CD4-positive, alpha-beta T cell treated with Interleukin-4 for 4 hours (primary cell): Measurements from ENCODE around the gene RELN.
"Not testable (repeated sequence)": the region's sequence is repeated elsewhere in the genome, so short reads cannot be mapped to it uniquely, and the experiment has no call there.

Source experiments
- DNase-seq: peaks from one replicate; pipeline ENCODE4 v3.0.0-alpha.2; 2020

Gene RELN

DNA sequence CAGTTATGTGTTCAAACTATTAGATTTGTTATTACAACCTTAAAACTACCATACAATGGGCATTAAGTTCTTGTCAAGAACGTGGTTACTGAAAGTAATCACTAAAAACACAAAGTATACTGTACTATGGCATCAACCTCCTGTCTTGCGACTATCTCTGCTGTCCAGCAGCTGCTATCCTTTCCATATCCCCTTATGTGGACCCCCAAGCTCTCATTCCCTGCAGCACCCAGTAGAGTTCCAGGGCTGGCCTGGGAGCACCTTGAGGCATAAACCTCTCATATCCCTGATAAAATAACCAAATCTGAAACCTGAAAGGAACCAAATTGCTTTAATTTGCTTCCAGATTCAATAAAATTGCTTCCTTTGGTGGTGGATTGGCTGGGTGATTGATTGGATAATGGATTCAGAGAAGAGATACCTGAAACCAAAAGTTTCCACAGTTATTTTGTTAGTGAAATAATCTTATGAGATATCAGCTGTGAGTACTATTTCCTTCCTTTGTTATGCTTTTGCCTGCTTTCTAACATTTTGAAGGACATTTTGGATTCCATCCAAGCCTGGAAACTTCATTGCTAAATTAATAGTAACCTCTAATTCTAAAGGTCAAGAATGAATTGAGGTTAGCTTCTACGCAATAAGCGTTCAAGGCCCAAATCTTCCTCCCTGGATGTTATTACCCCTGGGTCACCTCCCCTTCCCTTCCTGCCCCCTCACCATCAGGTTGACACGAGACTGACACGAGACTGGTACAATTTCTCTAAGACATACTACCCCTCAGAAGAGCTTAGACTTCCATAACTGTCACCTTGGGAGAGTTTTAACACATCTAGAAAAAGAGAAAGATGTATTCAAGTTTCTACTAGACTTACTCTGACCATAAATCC lies 48.8 kb downstream of the RELN start:
- no peak for DNase-seq

DNA sequence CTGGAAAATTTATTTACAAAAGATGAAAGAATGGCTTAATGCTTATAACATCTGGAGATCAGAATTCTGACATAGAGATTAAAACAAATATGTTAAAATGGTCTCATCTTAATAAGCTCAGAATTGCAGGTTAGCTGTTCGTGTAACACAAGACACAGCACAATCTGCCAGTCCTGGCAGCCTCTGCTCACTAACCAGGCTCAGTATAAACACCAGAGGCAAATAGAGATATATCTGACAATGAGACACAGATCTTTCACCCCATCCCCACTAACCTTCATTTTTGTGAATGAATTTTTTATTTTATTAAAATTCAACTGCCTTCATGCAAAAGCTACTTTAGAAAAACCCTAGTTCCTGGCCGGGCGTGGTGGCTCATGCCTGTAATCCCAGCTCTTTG lies 51.8 kb downstream of the RELN start:
- no peak for DNase-seq

DNA sequence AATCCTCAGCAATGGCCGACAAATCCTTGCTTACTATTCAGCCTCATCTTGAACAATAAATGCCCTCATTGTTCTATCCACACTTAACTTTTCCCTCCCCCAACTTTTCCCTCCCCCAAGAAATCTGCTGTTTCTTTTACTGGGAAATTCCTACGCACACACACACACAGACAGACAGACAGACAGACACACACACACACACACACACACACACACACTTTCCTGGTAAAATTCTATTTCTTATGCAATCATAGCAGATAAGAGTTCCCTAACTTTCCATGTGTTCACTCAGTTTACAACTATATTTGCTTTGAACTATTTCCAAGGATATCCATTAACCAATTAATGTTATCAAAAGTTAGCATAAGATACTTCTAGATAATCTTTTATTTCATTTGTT lies 52.9 kb downstream of the RELN start:
- DNase-seq: no peak

DNA sequence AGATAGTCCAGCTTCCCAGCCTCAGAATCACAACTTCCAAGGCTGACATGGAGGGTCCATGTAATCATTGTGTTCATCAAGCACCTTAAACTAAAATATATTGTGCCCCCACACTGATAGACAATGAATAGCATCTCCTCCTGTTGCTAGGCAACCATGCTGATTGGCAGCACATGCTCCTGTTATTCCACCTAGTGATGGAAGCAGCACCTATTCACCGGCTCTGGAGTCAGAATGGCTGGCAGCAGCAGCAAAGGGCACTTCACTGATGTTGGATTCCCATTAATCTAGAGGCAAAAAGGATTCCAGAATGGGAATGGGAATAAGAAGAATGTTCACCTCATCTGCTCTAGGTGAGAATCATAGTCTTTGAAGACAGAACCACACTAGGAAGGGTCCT lies 55.0 kb downstream of the RELN start:
- DNase-seq: no peak

DNA sequence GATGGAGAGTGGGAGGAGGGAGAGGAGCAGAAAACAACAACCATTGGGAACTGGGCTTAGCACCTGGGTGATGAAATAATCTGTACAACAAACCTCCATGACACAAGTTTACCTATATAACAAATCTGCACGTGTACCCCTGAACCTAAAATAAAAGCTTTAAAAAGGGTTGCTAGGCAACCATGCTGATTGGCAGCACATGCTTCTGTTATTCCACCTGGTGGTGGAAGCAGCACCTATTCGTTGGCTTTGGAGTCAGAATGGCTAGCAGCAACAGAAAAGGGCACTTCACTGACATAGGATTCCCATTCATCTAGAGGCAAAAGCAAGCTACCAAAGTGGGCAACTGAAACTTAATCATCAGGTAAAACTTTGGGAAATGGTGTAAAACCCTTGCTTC lies 57.1 kb downstream of the RELN start:
- no peak for DNase-seq

DNA sequence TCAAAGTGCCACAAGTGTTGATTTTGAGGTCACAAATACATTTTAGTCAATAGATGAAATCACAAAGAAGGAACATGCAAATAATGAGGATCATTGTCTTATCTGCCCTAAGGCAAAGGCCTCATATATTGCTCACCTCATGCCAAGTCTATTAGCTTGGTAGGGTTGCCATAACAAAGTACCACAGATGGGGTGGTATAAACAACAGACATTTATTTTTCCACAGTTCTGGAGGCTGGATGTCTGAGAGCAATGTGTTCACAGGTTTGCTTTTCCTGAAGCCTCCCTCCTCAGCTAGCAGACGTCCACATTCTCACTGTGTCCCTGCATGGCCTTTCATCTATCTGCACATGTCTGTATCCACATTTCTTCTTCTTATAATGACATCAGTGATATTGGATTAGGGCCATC lies 59.6 kb downstream of the RELN start:
- no peak for DNase-seq

DNA sequence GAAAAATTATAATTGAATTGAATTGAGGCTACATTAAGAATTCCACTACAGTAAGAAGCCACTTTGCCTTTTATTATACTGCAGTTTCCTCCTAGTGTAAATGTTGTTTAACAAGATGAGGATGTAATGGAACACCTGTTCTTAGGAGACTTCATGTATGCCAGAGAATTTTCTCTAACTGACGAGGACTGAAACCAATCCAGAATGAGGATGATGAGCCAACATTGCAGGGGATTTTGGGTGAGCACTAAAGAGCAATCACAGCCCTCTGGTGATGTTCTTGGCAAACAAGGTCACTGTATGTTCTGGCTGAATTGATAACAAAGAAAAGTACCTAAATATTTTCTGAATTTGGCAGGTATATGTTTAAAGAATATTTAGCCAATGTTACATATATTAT lies 60.9 kb downstream of the RELN start:
- no peak for DNase-seq

DNA sequence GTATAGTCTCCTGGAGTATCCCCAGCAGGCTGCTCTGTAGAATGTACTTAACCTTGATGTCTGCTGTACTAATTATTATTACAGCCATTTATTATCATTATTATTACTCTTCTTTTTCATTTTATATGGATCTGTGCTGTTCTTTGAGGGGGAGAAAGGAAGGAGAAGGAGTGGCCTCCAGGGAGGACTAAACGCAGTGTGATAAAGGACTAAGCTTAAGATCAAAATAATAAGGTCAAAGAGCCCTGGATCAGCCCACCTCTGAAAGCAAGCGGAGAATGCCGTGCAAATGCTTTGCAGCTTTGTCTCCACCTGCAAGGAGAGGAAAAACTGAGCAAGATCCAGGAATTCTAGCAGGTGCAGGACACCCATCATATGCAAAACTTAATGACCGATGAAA lies 65.3 kb downstream of the RELN start:
- DNase-seq: no peak

DNA sequence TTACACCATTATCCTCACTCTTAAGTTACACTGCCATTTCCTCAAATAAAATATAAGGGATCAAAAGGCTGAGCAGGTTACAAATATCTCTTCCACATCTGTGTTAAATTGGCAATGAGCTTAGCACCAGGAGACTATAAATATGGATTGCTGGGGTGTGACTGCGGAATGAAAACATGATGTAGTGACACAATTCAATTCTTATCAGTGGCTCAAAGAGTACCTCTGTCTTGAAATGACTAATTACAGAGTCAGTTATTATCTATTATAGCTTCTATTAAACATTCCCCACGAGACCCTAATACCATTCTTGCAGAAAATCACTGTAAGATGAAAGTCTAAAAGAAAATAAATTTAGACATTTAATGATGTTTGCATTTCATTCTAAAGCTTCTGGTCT lies 67.1 kb downstream of the RELN start:
- DNase-seq: no peak

DNA sequence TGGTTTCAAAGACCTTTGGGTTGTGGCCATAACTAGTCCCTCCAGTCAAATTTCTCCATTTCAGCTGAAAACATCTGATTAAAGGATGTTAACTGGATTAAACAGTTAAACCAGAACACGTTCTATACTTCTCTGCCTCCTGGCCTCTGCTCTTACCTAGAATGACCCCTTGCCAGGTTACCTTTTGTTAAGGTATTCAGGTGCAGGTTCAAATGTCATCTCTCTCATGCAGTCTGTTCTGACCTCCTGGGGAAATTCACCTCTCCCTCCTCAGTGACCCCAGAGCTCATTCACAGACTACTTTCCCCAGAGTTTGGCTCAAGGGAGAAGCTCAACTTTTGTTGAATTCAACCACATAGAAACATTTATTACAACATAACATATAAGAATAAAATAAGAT lies 67.8 kb downstream of the RELN start:
- no peak for DNase-seq

DNA sequence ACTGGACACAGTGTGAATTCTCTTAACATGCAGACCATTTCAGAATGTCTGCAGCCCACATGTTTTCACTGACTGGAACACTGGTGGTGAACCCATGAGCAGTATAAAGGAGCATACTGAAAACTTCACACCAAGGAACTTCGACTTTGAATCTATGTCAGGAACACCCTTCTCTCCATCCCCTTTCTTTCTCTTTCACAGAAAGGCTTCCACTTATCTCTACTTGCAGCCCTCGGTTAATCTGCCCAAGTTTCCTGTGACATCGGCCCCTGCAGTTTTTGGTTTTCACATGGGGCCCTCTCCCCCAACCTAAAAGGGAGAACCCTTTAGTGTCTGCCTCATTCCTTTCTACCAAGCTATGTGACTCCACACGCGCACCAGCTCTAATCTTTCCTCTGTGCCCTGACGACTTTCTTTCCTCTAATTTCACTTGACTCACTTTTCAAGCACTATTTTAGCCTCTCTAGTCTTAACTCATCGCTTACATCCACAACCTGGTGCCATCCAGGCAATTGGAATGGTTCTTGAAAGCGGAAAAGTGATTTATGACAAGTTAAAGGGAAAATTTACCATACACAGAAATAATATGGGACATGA lies 70.1 kb downstream of the RELN start:
- DNase-seq: no peak

DNA sequence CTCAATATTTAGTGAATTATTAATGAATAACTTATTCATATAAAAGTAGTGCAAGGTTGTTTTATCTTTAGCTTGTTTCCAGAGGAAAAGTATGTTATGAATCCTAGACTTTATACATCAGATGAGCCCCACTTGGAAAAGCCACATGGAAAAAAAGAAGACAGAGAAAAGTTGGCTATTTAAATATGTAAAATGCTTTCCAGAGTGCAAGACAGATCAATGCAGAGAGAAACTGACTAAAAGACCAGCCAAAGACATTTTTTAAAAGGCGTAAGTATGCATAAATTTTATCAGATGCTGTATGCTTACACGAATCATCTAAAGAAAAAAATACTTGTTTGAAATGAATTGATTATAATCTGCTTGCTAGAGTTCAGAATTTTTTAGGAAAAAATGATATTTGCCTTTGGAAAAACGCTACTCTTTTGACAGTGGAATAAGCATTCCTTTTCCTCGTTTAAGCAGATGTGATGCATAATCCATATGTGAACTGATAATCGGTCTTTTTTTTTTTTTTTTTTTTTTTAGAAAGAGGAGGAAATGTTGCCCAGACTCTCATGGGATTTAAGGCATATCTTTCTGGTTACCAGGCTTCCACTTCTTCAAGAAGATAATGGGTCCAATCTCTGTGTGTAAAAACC lies 70.7 kb downstream of the RELN start:
- no peak for DNase-seq

DNA sequence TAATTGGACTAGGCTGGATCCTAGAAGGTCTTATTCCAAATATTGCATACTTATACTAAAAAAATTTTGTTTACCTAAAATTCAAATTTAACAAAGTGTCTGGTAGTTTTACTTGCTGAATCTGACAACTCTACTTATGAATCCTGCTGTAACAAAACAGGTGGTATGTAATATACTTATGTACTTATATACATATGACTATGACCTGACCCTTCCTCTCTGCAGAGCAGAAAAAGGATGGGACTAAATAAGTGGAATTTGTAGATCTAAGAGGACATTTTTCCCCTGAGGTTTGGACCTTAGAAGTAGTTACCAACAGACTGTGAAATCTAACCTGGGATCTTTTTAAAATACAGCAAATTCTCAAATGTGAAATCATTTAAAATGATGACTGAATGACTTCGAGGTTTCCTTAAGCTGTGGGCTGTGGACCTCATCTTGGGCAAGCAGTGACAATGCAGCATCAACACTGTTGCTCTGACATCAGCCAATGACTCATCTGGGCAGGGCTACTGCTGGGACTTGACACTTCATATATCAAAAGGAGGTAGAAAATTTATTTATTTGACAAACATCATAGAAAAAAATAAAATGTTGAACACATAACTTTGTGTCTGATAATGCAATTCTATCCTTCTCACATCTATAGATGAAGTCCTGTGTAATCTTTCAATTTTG lies 73.6 kb downstream of the RELN start:
- no peak for DNase-seq

DNA sequence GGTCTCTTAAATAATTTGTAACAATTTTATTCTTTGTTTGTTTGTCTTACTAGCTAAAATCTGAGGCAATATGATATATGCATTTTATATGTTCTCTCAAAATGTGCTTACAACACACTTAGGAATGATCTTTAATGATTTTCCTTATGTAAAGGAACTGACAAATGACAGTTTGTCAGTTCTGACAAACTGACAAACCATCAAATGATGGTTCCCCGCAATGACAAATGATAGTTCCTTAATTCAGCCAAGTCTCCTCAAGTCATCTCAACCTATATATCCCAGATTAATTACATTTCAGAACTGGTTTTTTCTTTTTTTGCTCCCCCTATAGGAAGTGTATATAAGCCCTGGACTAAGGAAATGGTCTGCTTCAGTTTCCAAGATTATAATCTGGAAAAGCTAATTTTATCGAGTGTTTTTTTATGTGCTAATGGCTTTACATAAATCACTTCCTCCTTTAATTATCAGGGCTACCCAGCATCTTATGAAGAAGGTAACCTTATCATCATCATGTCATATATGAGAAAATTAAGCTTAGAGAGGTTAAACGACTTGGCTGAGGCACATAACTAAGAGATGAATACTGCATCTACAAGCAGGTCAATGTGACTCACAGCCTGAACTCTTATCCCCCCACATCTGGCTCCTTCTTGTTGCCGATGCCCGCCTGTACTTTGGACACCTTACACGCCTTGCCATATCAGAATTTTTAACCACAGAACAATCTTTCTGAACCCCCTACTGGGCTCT lies 75.1 kb downstream of the RELN start:
- no peak for DNase-seq

DNA sequence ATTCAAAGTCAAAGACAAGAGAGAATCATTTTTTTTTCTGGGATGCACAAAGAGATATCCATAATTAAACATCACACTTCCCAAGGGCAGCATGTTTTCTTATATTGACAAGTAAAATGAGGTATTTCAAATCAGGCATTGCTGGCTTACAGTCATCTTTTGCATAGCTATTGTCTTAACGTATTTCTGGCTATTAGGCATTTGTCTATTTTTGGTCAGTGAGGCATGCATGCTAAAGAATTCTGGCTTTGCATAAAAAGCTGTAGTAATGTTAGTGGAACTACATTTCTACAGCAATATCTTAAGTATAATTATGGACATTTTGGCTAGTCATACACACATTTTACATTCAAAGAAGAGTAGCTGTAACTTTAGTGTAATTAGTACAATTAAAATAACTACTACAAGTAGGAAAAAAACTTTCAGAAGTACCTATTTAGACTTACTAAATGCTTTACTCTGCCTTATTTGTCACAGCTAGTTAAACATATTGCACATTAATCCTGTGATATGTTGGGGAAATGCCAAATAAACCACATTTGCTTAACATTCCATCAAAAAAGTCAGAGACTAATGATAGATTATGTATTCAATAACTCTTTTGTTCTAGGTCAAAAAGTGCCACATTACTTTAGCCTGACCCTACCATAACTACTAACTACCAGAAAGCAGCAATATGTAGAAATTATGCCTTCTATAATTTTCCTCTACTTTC lies 76.4 kb downstream of the RELN start:
- no peak for DNase-seq

DNA sequence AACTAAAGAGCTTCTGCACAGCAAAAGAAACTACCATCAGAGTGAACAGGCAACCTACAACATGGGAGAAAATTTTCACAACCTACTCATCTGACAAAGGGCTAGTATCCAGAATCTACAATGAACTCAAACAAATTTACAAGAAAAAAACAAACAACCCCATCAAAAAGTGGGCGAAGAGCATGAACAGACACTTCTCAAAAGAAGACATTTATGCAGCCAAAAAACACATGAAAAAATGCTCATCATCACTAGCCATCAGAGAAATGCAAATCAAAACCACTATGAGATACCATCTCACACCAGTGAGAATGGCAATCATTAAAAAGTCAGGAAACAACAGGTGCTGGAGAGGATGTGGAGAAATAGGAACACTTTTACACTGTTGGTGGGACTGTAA lies 78.4 kb downstream of the RELN start:
- DNase-seq: not testable (repeated sequence)

DNA sequence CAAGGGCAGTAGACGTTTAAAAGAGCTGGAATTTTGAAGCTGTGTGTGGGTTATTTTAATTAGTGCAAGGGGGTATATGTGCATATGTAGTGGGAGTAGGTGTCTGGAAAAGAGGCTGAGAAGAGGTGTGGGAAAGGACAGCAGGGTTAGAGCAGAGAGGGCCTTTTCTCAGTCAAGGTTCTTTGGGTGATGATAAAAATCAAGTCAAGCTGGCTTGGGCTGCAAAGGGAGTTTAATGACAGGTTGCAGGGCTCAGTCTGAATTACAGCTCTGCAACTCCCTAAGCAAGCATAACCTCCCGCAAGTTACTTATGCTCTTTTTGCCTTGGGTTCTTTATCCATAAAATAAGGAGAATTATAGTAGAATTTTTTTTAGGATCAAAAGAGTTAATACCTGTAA lies 83.5 kb downstream of the RELN start:
- no peak for DNase-seq

DNA sequence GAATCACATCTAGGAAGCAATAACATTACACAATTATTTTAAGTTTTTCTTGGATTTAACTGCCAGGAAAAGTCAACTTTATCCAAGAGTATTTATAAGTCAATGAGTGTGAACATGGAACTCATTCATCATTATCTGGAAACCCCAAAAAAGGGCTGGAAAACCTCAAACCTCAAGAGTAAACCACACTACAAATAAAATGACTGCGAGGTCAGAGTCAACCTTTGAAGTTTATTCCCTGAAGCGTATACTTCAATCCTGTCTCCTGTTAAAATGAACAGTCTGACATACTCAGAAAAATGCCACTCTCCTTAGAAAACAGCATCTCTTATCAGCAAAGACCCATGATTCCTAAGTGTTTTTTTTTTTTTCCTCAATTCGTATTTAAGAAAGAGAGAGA lies 86.5 kb downstream of the RELN start:
- DNase-seq: no peak

DNA sequence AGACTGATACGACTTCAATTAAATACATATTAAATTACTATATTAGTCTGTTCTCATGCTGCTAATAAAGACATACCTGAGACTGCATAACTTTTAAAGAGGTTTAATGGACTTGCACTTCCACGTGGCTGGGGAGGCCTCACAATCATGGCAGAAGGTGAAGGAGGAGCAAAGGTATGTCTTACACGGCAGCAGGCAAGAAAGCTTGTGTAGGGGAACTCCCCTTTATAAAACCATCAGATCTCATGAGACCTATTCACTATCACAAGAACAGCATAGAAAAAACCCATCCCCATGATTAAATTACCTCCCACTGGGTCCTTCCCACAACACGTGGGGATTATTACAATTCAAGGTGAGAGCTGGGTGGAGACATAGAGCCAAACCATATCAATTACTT lies 92.6 kb downstream of the RELN start:
- not testable (repeated sequence) for DNase-seq

DNA sequence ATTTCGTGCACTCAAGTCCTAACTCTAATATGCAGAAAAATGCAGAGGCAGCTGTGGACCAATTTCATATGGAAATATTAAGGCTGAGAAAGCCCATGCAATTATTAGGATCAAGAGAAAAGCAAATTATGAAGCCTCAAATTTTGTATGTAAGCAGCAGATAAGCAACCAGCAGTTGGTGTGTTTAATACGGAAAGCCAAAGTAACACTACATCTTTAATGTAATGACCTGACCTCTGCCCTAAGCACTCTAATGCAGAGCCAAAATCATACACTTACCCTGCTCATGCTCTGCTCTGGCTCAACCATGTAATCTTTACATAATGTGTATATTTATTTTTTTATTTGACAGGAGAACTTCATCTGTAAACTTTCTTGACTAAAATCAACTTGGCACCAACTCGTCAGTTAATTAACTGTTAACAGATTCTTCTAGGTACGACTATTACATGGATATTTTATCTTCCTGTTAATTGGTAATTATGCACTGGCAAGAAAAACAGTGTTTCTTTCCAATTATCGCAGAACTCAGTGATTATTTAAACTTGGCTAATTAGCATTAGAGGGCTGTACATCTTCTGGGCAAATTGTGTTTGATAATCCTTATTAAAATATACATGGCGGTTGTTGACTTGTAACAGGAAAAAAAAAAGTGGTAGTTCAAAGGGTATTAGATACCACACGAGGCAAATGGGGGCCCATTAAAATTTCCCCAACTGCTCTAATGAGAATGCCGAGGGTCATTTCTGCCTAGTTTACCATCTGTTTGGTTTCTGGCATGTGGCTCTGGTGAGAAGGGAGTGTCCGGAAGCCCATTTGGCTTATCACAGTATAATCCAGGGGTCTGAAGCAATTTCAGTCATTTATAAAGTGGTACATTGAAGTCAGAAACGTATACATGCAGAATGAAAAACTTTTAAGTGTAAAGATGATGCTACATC lies 94.5 kb downstream of the RELN start:
- no peak for DNase-seq

DNA sequence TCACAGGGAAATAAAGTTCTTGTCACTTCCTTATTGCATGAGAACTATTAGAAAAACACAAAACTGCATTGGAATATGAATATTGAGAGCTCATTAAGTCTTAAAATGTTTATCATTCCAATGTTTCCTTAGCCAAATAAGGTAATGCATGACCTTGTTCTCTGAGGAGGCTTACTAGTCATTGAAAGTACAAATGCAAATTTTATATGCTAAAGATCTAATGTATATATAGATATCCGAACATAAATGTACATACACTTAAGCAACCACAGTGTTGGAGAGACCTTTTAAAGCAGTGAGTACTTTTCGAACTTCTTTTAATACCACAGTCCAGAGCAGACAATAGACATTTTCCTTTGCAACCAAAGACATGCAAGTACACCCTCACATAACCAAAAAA lies 96.1 kb downstream of the RELN start:
- DNase-seq: no peak
